ENCODE results near the gene ALG8. TPM values are rescaled to one million over a fixed set of nuclear protein-coding genes. Genes with fewer than 3 reads are reported as not detected.

Gene ALG8
- 16.1 and 22.6 TPM in 2 replicates for total RNA-seq

DNA sequence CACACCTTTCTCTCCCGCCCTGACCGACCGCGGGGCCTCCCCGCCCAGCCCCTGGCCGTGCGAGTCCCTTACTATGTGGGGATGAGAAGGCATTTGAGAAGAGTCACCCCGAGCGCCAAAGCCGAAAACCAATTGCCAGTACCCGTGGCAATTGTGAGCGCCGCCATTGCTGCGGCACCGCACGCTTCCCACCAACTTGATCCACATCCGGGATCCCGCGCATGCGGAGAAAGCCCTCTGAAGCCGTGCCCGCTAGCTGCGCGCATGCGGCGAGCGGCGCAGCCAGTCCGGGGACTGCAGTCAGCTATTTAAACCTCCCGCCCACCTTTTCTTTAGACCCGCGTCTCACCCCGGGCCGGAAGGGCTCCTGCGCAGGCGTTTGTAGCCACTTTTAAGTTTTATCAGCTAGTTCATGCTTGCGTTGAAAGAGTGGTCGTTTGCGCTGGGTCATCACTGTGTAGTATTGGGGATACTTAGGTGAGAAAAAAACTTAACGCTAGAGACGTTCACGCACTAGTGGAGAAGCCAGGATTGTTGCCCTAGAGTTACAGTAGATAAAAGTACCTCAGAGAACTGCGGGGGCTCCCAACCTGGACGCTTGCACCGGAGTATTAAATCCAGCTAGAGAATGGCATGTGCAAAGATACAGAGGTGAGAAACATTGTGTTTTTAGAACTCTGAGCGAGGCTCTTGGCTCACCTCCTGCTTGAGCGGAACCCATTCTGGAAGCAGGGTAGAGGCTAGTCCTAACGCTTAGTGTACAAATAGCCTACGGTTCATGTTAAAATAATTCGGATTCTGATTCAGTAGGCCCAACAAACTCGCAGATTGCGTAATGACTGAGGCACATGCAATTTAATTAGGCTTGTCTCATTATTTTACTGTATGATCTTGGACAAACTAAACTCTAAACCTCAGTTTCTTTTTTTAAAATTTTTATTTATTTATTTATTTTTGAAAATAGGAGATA, at the start of gene ALG8:
Gene ALG8 (minus strand): TSS at position 205 of the 970 bp plus-strand sequence. CDS start 38 bp downstream, at position 167.

GRCh38 chr11:78188286-78189173, 49.1 kb upstream of the ALG8 start, which contains the start of the genes KCTD21 and USP35:
Gene KCTD21 (minus strand): TSS chr11:78188626. CDS start chr11:78174554, 14,072 bp downstream.
Gene USP35 (plus strand): TSS chr11:78188919. CDS start chr11:78196246, 7,327 bp downstream.

DNA sequence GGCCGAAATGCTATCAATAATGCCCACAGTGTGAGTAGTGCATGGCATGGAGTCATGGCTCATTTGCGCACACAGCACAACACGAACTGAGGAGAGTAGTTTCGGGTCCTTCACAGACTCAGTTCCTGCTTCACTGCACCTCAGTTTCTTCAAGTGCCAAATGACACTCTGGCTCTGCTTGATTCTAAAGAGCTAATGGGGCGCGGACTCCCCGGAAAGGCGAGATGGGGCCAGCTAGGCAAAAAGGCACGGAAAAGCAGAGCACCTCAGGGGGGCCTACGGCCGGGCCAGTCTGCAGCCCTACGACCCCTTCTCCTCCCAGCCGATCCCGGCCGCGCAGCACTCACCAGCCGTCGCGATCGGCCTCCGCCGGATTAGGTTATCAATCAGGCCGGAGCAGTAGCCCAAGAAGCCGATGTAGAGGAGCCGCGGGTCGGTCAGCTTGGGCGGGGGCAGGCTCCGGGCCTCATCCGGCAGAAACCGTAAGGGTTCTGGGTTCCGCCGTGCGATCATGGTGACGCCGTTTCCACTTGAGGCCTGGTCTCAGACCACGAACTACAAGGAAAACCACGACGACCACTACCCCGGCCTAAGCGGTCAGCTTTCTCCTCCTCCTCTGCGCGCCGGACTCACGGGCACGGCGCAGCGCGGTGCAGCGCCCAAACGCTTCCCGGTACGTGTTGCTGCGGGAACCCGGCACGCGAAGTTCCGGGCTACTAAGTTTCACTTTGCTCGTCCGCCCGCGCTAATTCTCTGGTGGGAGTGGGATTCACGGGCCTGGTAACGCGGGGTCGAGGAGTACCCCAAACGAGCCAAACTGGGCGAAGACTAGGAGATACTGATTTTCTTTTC, 60.0 kb downstream of the ALG8 start, which contains the start of gene NDUFC2:
Gene NDUFC2 (minus strand): TSS at position 631 of the 852 bp plus-strand sequence. CDS start 118 bp downstream, at position 513.

DNA sequence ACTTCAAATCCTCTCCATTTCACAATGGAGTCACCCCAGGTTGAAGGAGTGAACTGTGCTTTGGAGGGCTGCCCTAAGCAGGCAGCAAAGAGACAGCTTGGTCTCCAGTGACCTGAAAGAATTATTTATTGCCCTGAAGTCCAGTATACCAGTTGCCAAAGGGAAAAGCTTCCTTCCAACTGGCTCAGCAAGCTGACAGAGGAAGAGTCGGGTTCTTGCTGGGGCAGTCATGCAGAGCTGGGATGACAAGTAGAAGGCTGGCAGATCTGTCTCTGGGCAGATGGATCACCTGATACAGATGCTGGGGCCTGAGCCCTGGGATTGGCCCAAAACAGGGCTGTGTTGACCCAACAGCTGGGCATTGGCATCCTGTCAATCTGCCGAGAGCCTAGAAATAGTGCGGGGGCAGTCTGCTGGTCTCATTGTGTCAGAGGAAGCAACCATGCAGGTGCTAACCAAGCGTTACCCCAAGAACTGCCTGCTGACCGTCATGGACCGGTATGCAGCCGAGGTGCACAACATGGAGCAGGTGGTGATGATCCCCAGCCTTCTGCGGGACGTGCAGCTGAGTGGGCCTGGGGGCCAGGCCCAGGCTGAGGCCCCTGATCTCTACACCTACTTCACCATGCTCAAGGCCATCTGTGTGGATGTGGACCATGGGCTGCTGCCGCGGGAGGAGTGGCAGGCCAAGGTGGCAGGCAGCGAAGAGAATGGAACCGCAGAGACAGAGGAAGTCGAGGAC, 75.8 kb downstream of the ALG8 start, which contains the start of gene THRSP:
Gene THRSP (plus strand): TSS at position 422 of the 742 bp plus-strand sequence. CDS start 21 bp downstream, at position 443.

Other genes with a start within 250 kb of the ALG8 start
- gene INTS4, start 145.0 kb downstream of the ALG8 start, total RNA-seq = 27.7 and 38.4 TPM in 2 replicates
- gene KCTD14, start 116.3 kb downstream of the ALG8 start, total RNA-seq = 0.09 and 0.11 TPM in 2 replicates
- not detected in 2 replicates for gene THRSP, start 75.8 kb downstream of the ALG8 start, total RNA-seq
- gene NDUFC2, start 59.8 kb downstream of the ALG8 start, total RNA-seq = 68.7 and 85.0 TPM in 2 replicates
- 4.2 and 5.4 TPM in 2 replicates for gene KCTD21, start 49.0 kb upstream of the ALG8 start, total RNA-seq
- gene USP35, start 49.3 kb upstream of the ALG8 start, total RNA-seq = 5.3 and 7.0 TPM in 2 replicates